HFFc6 (cell line): ENCODE results near the gene SENP7. TPM values are rescaled to one million over a fixed set of nuclear protein-coding genes. Genes with fewer than 3 reads are reported as not detected.

Experiments
- DNase-seq: peaks from one replicate; pipeline ENCODE4 v3.0.0-alpha.2; 2018
- H3K27ac Mint-ChIP-seq: 2 replicates; pipeline ENCODE4 v1.8.0; 2020; ENCODE audit warnings: mild to moderate bottlenecking, mixed read lengths
- H3K27me3 Mint-ChIP-seq: 2 replicates; pipeline ENCODE4 v1.8.0; 2021; ENCODE audit warnings: mild to moderate bottlenecking, moderate library complexity, mixed read lengths; ENCODE audit not compliant: insufficient read depth
- H3K36me3 Mint-ChIP-seq: 2 replicates; pipeline ENCODE4 v1.8.0; 2021; ENCODE audit warnings: low read depth, mixed read lengths
- H3K4me1 Mint-ChIP-seq: 2 replicates; pipeline ENCODE4 v1.8.0; 2020; ENCODE audit warnings: low read depth, mixed read lengths
- H3K4me3 Mint-ChIP-seq: 2 replicates; pipeline ENCODE4 v1.8.0; 2020; ENCODE audit warnings: mild to moderate bottlenecking, moderate library complexity, mixed read lengths
- H3K9me3 Mint-ChIP-seq: 2 replicates; pipeline ENCODE4 v1.8.0; 2020; ENCODE audit warnings: mild to moderate bottlenecking, mixed read lengths
- total RNA-seq, 6 experiments: library from RNA; stranded (reverse); fragmentation: NEBNext Ultra II Directional; extraction: Animal tissue kit (Norgen Biotek cat#: 25700); gene quantifications; 2 replicates in 1 of 6; 3 replicates in 5 of 6; pipeline ENCODE4 v1.2.3, GENCODE V29; 2021
- TF ChIP-seq, protein P1 (sequence below): fragments of 200-600 bp; sonication (generic); IDR thresholded peaks from 2 replicates; pipeline ENCODE4 v1.5.0; 2021; ENCODE audit warnings: antibody characterized with exemption, mild to moderate bottlenecking

Gene SENP7
- total RNA-seq, 6 experiments from 2014 or later, result 4.1 to 6.7 (median 5.6) TPM

- peaks cover 33% of the 10 kb centered on the region for H3K36me3 Mint-ChIP-seq
- TF ChIP-seq, protein P1, sequence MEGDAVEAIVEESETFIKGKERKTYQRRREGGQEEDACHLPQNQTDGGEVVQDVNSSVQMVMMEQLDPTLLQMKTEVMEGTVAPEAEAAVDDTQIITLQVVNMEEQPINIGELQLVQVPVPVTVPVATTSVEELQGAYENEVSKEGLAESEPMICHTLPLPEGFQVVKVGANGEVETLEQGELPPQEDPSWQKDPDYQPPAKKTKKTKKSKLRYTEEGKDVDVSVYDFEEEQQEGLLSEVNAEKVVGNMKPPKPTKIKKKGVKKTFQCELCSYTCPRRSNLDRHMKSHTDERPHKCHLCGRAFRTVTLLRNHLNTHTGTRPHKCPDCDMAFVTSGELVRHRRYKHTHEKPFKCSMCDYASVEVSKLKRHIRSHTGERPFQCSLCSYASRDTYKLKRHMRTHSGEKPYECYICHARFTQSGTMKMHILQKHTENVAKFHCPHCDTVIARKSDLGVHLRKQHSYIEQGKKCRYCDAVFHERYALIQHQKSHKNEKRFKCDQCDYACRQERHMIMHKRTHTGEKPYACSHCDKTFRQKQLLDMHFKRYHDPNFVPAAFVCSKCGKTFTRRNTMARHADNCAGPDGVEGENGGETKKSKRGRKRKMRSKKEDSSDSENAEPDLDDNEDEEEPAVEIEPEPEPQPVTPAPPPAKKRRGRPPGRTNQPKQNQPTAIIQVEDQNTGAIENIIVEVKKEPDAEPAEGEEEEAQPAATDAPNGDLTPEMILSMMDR, result no peak
- H3K27ac Mint-ChIP-seq, result no peak overlapping the region
- peaks cover 10% of the 10 kb centered on the region; the same call in 1 of the 2 replicates for H3K9me3 Mint-ChIP-seq
- peak overlapping the region; percentile 3; the same call in 1 of the 2 replicates for H3K4me3 Mint-ChIP-seq
- DNase-seq, result peak; percentile 13
- H3K4me1 Mint-ChIP-seq, result peaks cover 12% of the 10 kb centered on the region
- no peaks in the 10 kb centered on the region for H3K27me3 Mint-ChIP-seq
Observed at GRCh38 chr3:101351829-101352228, 161.2 kb downstream of the SENP7 start.

DNA sequence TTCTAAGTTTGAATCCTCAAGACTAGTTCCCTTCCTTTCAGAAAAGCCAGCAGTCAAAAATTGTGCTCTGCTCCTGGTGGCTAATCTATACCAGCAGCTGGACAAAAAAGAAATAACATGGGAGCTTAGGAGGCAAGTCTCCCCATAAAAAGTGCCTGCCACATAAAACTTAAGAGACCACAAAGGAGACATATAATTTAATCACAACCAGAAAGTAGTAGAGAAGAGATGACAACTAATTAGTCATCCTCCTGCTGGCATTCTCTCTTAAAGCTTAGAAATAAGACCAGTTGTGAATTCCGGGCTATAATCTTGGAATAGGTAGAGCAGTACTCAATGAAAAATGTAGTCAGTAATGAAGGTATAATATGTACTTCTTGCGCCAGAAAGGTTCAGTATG is 172.4 kb downstream of the SENP7 start:
- H3K4me1 Mint-ChIP-seq, result peaks cover 8% of the 10 kb centered on the region

GRCh38 chr3:101333883-101334282 is 179.1 kb downstream of the SENP7 start:
- Mint-ChIP-seq H3K27me3 (no peaks in the 10 kb centered on the region), H3K4me3 (no peak overlapping the region), H3K36me3 (no peaks in the 10 kb centered on the region), H3K4me1 (no peaks in the 10 kb centered on the region), H3K9me3 (no peaks in the 10 kb centered on the region), H3K27ac (no peak overlapping the region)
- TF ChIP-seq, protein P1, result no peak
- DNase-seq, result no peak

More for the DNA sequence above, 172.4 kb downstream of the SENP7 start:
- Mint-ChIP-seq H3K9me3 (no peaks in the 10 kb centered on the region), H3K27me3 (no peaks in the 10 kb centered on the region), H3K27ac (no peak overlapping the region), H3K36me3 (peaks cover 8% of the 10 kb centered on the region), H3K4me3 (no peak overlapping the region)
- DNase-seq, result peak; percentile 28
- TF ChIP-seq, protein P1, result no peak

DNA sequence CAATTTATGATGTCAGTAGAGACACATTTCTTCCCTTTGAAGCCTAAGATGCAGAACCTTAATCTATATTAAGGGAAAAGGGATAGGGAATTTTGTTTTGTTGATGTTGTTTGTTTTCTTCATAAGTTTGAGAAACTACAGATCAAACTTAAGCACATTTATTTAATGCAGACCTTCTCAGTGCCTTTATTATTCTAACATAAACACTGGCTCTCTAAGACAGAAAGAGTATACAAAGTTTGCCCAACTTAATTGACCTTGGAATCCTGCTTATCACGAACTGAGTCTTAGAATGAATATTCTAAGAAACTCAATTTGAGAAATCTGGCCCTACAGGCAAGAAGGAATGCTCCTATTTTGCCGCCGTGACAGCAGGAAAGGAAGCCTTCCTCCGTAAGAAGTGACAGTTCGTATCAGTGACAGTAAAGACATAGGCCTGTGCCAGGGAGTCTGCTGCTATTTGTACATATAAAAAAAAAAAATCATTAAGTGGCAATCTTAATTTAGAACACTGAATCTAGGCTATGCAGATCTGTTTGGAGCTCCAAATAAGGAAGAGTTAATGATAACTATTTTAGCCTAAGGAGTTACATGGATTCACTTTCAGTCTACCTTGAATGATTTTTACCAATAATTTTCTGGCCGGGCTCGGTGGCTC is 183.9 kb downstream of the SENP7 start:
- H3K9me3 Mint-ChIP-seq, result no peaks in the 10 kb centered on the region
- no peaks in the 10 kb centered on the region for H3K27me3 Mint-ChIP-seq
- H3K4me3 Mint-ChIP-seq, result no peak overlapping the region
- H3K4me1 Mint-ChIP-seq, result no peaks in the 10 kb centered on the region
- DNase-seq, result no peak
- TF ChIP-seq, protein P1, result no peak
- H3K27ac Mint-ChIP-seq, result no peak overlapping the region
- H3K36me3 Mint-ChIP-seq, result no peaks in the 10 kb centered on the region

GRCh38 chr3:101325393-101326134 is 187.4 kb downstream of the SENP7 start:
- Mint-ChIP-seq H3K27me3 (no peaks in the 10 kb centered on the region), H3K4me3 (no peak overlapping the region), H3K27ac (no peak overlapping the region), H3K4me1 (no peaks in the 10 kb centered on the region), H3K36me3 (no peaks in the 10 kb centered on the region), H3K9me3 (no peaks in the 10 kb centered on the region)
- DNase-seq, result no peak
- TF ChIP-seq, protein P1, result no peak
